ENCODE measurements around the gene MAGEA9.
"Not testable (repeated sequence)": the region's sequence is repeated elsewhere in the genome, so short reads cannot be mapped to it uniquely, and the experiment has no call there.

The MAGEA9 gene

GRCh38 chrX:149807747-149808458 is 26.2 kb downstream of the MAGEA9 start:
- DNase-seq (ENCODE audit: low spot score): no peak

- no peak for DNase-seq (ENCODE audit: low spot score)
Observed at GRCh38 chrX:149818652-149819051, 36.9 kb downstream of the MAGEA9 start.

GRCh38 chrX:149819371-149819770 is 37.6 kb downstream of the MAGEA9 start:
- no peak for DNase-seq (ENCODE audit: low spot score)

GRCh38 chrX:149825424-149825823 is 43.7 kb downstream of the MAGEA9 start:
- no peak for DNase-seq (ENCODE audit: low spot score)

- DNase-seq (ENCODE audit: low spot score): no peak
Observed at GRCh38 chrX:149827254-149827653, 45.5 kb downstream of the MAGEA9 start.

GRCh38 chrX:149829751-149830191 is 48.0 kb downstream of the MAGEA9 start:
- DNase-seq (ENCODE audit: low spot score): no peak

GRCh38 chrX:149830192-149830873 is 48.6 kb downstream of the MAGEA9 start:
- DNase-seq (ENCODE audit: low spot score): no peak

- no peak for DNase-seq (ENCODE audit: low spot score)
Observed at GRCh38 chrX:149831473-149831872, 49.7 kb downstream of the MAGEA9 start.

GRCh38 chrX:149836728-149837127 is 55.0 kb downstream of the MAGEA9 start:
- DNase-seq (ENCODE audit: low spot score): not testable (repeated sequence)

GRCh38 chrX:149837167-149837566 is 55.4 kb downstream of the MAGEA9 start:
- DNase-seq (ENCODE audit: low spot score): no peak
